GM19467 (cell line): ENCODE measurements around the gene PEX14.

Source experiments
- ATAC-seq: cut with Tn5 transposase; IDR thresholded peaks from one replicate; pipeline ENCODE4 v1.9.1; 2021; ENCODE audit warnings: mild to moderate bottlenecking, moderate library complexity; ENCODE audit not compliant: unreplicated experiment

The PEX14 gene

GRCh38 chr1:10591010-10591409 is 116.3 kb downstream of the PEX14 start:
- ATAC-seq = no peak

GRCh38 chr1:10592373-10592772 is 117.6 kb downstream of the PEX14 start:
- no peak for ATAC-seq

- no peak for ATAC-seq
Observed at GRCh38 chr1:10593750-10594149, 119.0 kb downstream of the PEX14 start.

- no peak for ATAC-seq
Observed at GRCh38 chr1:10594595-10595223, 120.0 kb downstream of the PEX14 start.

GRCh38 chr1:10596780-10597179 is 122.0 kb downstream of the PEX14 start:
- no peak for ATAC-seq

- ATAC-seq = no peak
Observed at GRCh38 chr1:10597492-10598388, 123.0 kb downstream of the PEX14 start.

- ATAC-seq = no peak
Observed at GRCh38 chr1:10598389-10598702, 123.6 kb downstream of the PEX14 start.

GRCh38 chr1:10599194-10599861 is 124.6 kb downstream of the PEX14 start:
- no peak for ATAC-seq

- ATAC-seq = no peak
Observed at GRCh38 chr1:10601342-10602070, 126.8 kb downstream of the PEX14 start.

- no peak for ATAC-seq
Observed at GRCh38 chr1:10602936-10603335, 128.2 kb downstream of the PEX14 start.

- ATAC-seq = no peak
Observed at GRCh38 chr1:10604966-10605365, 130.2 kb downstream of the PEX14 start.

GRCh38 chr1:10606064-10606463 is 131.3 kb downstream of the PEX14 start:
- no peak for ATAC-seq

GRCh38 chr1:10607228-10607627 is 132.5 kb downstream of the PEX14 start:
- ATAC-seq = no peak

- no peak for ATAC-seq
Observed at GRCh38 chr1:10608690-10609089, 133.9 kb downstream of the PEX14 start.

- no peak for ATAC-seq
Observed at GRCh38 chr1:10610901-10611600, 136.3 kb downstream of the PEX14 start.

- no peak for ATAC-seq
Observed at GRCh38 chr1:10612436-10613160, 137.8 kb downstream of the PEX14 start.

- ATAC-seq = no peak
Observed at GRCh38 chr1:10613340-10613739, 138.6 kb downstream of the PEX14 start.

- ATAC-seq = no peak
Observed at GRCh38 chr1:10613861-10614260, 139.1 kb downstream of the PEX14 start.

GRCh38 chr1:10614377-10615225 is 139.9 kb downstream of the PEX14 start:
- ATAC-seq = no peak
